Naive B cell (primary cell): Measurements from ENCODE around the gene CHRM2. TPM values are rescaled to one million over a fixed set of nuclear protein-coding genes. Genes with fewer than 3 reads are reported as not detected.
"Not testable (repeated sequence)": the region's sequence is repeated elsewhere in the genome, so short reads cannot be mapped to it uniquely, and the experiment has no call there.

Experiments
- ATAC-seq, 2 donors: fragments of 150-1000 bp; cut with Tn5 transposase; 2 replicates each; pipeline ENCODE4 v1.10.0; 2021; ENCODE audit warnings: low read depth in 2 of 2, mild to moderate bottlenecking in 2 of 2, moderate library complexity in 2 of 2
- DNase-seq: peaks from one replicate; pipeline ENCODE4 v3.0.0; 2022
- H3K27ac Mint-ChIP-seq, 6 donors: one replicate each; pipeline ENCODE4 v1.8.0; 2020 to 2022; ENCODE audit warnings: mild to moderate bottlenecking in 6 of 6, mixed read lengths in 6 of 6, moderate library complexity in 5 of 6, inconsistent platforms in 2 of 6
- H3K27me3 Mint-ChIP-seq, 3 donors: one replicate each; pipeline ENCODE4 v1.8.0; 2021 to 2022; ENCODE audit warnings: mixed read lengths in 3 of 3, mild to moderate bottlenecking in 1 of 3
- H3K36me3 Mint-ChIP-seq, 2 donors: one replicate each; pipeline ENCODE4 v1.8.0; 2020 to 2022; ENCODE audit warnings: mixed read lengths in 2 of 2, inconsistent platforms in 1 of 2, mild to moderate bottlenecking in 1 of 2
- H3K4me1 Mint-ChIP-seq, 3 donors: one replicate each; pipeline ENCODE4 v1.8.0; 2020 to 2022; ENCODE audit warnings: mixed read lengths in 3 of 3, inconsistent platforms in 1 of 3, mild to moderate bottlenecking in 1 of 3, moderate library complexity in 1 of 3
- H3K4me3 Mint-ChIP-seq, 8 donors: one replicate each; pipeline ENCODE4 v1.8.0; 2020 to 2022; ENCODE audit warnings: mild to moderate bottlenecking in 8 of 8, mixed read lengths in 8 of 8, moderate library complexity in 8 of 8, inconsistent platforms in 2 of 8
- H3K9me3 Mint-ChIP-seq, 7 donors: one replicate each; pipeline ENCODE4 v1.8.0; 2020 to 2022; ENCODE audit warnings: mixed read lengths in 7 of 7, mild to moderate bottlenecking in 5 of 7, inconsistent platforms in 2 of 7, moderate library complexity in 1 of 7
- polyA plus RNA-seq, 6 donors: library from polyadenylated mRNA; unstranded; fragments of 300-500 nt; fragmentation: Illumina TruSeq; gene quantifications; one replicate each; pipeline ENCODE4 v1.2.3, GENCODE V29; 2021; ENCODE audit warnings: low read depth in 6 of 6

Gene CHRM2
- not detected for polyA plus RNA-seq

GRCh38 chr7:136868496-136869000 is at the start of gene CHRM2:
CHRM2 (plus strand) TSS chr7:136868652; CDS start chr7:137014866, 146,214 bp downstream.
- Mint-ChIP-seq H3K27ac (no peak within 1 kb of the TSS), H3K4me3 (no peak within 1 kb of the TSS), H3K4me1 (no peaks in the 10 kb centered on the region), H3K36me3 (peaks cover 0 to 13% of the 10 kb centered on the region in 2 donors), H3K9me3 (peaks cover 0 to 7% (median 0%) of the 10 kb centered on the region in 7 donors), H3K27me3 (peaks cover 34 to 54% (median 34%) of the 10 kb centered on the region in 3 donors)
- DNase-seq (no peak), ATAC-seq (no peak)

GRCh38 chr7:136831398-136831797 is 37.1 kb upstream of the CHRM2 start:
- not testable (repeated sequence) for H3K36me3 Mint-ChIP-seq, H3K27me3 Mint-ChIP-seq, H3K4me1 Mint-ChIP-seq, H3K4me3 Mint-ChIP-seq, ATAC-seq, DNase-seq, H3K9me3 Mint-ChIP-seq
- peak overlapping the region in 1 of 6 donors; percentile 44 for H3K27ac Mint-ChIP-seq

- Mint-ChIP-seq H3K4me3 (peak overlapping the region in 1 of 8 donors; percentile 66), H3K4me1 (no peaks in the 10 kb centered on the region), H3K27ac (peak overlapping the region in 1 of 6 donors; percentile 59), H3K9me3 (peaks cover 0 to 9% (median 5%) of the 10 kb centered on the region in 7 donors), H3K36me3 (no peaks in the 10 kb centered on the region), H3K27me3 (no peaks in the 10 kb centered on the region)
- ATAC-seq (no peak), DNase-seq (no peak)
These were observed 22.5 kb upstream of the CHRM2 start for GRCh38 chr7:136845899-136846465.

GRCh38 chr7:136847858-136848257 is 20.6 kb upstream of the CHRM2 start:
- DNase-seq (no peak), ATAC-seq (no peak)
- H3K4me3 Mint-ChIP-seq = no peak overlapping the region
- H3K27ac Mint-ChIP-seq = no peak overlapping the region
- H3K4me1 Mint-ChIP-seq = no peaks in the 10 kb centered on the region
- H3K36me3 Mint-ChIP-seq = no peaks in the 10 kb centered on the region
- H3K9me3 Mint-ChIP-seq = peaks cover 0 to 10% (median 2%) of the 10 kb centered on the region in 7 donors
- no peaks in the 10 kb centered on the region for H3K27me3 Mint-ChIP-seq

- H3K4me1 Mint-ChIP-seq = no peaks in the 10 kb centered on the region
- no peak for ATAC-seq
- DNase-seq = no peak
These were observed 14.8 kb upstream of the CHRM2 start for GRCh38 chr7:136853654-136854053.

GRCh38 chr7:136857573-136857972 is 10.9 kb upstream of the CHRM2 start:
- Mint-ChIP-seq H3K4me1 (no peaks in the 10 kb centered on the region), H3K27ac (no peak overlapping the region), H3K4me3 (no peak overlapping the region), H3K27me3 (no peaks in the 10 kb centered on the region), H3K36me3 (no peaks in the 10 kb centered on the region), H3K9me3 (peaks cover 0 to 12% (median 2%) of the 10 kb centered on the region in 7 donors)
- DNase-seq (no peak), ATAC-seq (no peak)

More at GRCh38 chr7:136853654-136854053, 14.8 kb upstream of the CHRM2 start:
- Mint-ChIP-seq H3K27me3 (no peaks in the 10 kb centered on the region), H3K9me3 (peaks cover 0 to 17% (median 2%) of the 10 kb centered on the region in 7 donors), H3K27ac (no peak overlapping the region), H3K4me3 (no peak overlapping the region), H3K36me3 (no peaks in the 10 kb centered on the region)

GRCh38 chr7:136859803-136860202 is 8.6 kb upstream of the CHRM2 start:
- H3K9me3 Mint-ChIP-seq = peaks cover 0 to 9% (median 2%) of the 10 kb centered on the region in 7 donors
- no peak overlapping the region for H3K4me3 Mint-ChIP-seq
- H3K27me3 Mint-ChIP-seq = no peaks in the 10 kb centered on the region
- H3K36me3 Mint-ChIP-seq = no peaks in the 10 kb centered on the region
- DNase-seq (no peak), ATAC-seq (no peak)
- H3K4me1 Mint-ChIP-seq = no peaks in the 10 kb centered on the region
- H3K27ac Mint-ChIP-seq = no peak overlapping the region

DNA sequence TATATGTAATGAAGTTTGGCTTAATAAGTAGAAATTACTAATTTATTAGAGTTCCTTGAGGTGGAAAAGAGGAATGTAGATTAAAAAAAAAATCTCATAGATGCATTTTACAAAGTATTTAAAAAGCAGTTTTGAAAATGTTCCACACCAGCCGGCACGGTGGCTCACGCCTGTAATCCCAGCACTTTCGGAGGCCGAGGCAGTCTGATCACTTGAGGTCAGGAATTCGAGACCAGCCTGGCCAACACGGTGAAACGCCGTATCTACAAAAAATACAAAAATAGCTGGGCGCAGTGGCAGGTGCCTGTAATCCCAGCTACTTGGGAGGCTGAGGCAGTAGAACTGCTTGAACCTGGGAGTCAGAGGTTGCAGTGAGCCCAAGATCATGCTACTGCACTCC is 3.2 kb upstream of the CHRM2 start:
- no peak overlapping the region for H3K27ac Mint-ChIP-seq

DNA sequence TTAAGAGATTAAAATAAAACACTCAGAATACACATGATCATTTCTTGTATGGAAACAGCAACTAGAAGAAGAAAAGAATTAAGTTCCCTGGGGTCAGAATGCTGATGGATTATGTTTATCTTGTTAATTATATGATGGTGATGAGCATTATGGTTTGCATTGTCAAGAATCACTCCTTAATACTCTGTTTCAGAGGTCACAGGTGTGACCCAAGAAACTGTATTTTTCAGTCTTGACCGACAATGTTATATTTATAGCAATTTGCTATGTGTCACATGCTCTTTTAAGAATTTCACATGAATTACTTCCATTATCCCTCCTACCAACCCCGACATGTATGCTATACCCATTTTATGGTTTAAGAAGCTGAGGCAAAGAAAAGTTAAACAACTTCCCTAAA is 2.7 kb upstream of the CHRM2 start:
- ATAC-seq (no peak), DNase-seq (no peak)
- no peak overlapping the region for H3K4me3 Mint-ChIP-seq
- peaks cover 15 to 35% (median 21%) of the 10 kb centered on the region in 3 donors for H3K27me3 Mint-ChIP-seq
- no peaks in the 10 kb centered on the region for H3K9me3 Mint-ChIP-seq
- H3K36me3 Mint-ChIP-seq = peaks cover 0 to 13% of the 10 kb centered on the region in 2 donors
- H3K27ac Mint-ChIP-seq = no peak overlapping the region
- H3K4me1 Mint-ChIP-seq = no peaks in the 10 kb centered on the region

More for the DNA sequence above, 3.2 kb upstream of the CHRM2 start:
- H3K4me1 Mint-ChIP-seq = no peaks in the 10 kb centered on the region
- DNase-seq (no peak), ATAC-seq (no peak)
- peaks cover 0 to 7% of the 10 kb centered on the region in 2 donors for H3K36me3 Mint-ChIP-seq
- no peaks in the 10 kb centered on the region for H3K9me3 Mint-ChIP-seq
- H3K4me3 Mint-ChIP-seq = no peak overlapping the region
- H3K27me3 Mint-ChIP-seq = peaks cover 10 to 30% (median 16%) of the 10 kb centered on the region in 3 donors

DNA sequence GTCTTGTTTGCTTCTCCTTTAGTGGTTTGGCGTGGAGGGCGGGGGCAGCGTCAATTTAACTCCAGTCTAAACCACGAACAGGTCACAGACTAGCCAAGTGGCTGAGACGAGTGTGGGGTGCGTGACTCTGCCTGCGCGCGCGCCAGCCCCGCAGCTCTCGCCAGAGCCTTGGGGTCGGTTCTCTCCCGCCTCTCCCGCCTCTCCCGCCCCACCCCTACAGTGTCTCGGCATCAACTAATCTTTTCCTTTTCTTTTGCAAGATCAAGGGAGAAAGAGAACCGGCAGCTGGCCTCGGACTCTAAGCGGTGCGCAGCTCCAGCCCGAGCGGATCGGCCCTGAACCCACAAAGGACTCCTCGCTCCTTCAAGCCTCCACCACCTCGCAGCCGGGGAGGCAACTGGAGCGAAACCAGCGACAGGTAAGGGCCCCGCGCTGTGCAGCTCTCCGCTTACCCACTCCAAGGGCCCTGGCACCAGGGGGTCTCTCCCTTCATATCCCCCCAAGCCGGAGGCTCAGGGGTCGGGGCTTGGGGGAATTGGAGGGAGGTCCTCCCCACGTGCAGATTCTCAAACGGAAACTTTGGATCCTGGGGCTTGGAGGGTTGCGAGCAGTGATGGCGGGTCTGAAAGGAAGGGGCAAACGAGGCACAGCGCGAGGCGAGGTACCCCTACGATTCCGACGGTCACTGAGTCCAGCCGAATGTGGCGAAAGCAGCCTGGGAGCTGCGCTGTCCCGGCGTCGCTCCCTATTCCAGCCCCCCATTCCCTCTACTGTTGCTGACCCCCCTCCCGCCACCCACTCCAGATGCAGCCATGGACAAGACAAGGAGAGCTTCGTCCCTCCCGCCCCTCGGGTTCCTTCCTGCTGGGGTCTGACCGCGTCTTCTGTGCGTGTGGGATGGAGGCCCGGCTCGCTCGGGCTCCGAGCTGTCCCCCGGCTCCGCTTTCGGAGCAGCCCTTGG is 829 bp downstream of the CHRM2 start:
- DNase-seq = no peak
- Mint-ChIP-seq H3K4me1 (no peaks in the 10 kb centered on the region), H3K36me3 (peaks cover 0 to 13% of the 10 kb centered on the region in 2 donors), H3K9me3 (peaks cover 0 to 7% (median 0%) of the 10 kb centered on the region in 7 donors), H3K27me3 (peaks cover 34 to 54% (median 36%) of the 10 kb centered on the region in 3 donors), H3K27ac (no peak overlapping the region), H3K4me3 (no peak overlapping the region)
- no peak for ATAC-seq

GRCh38 chr7:136869991-136870865 is 1.8 kb downstream of the CHRM2 start:
- Mint-ChIP-seq H3K27ac (no peak overlapping the region), H3K9me3 (peaks cover 0 to 7% (median 0%) of the 10 kb centered on the region in 7 donors), H3K27me3 (peaks cover 34 to 54% (median 36%) of the 10 kb centered on the region in 3 donors), H3K36me3 (peaks cover 0 to 13% of the 10 kb centered on the region in 2 donors), H3K4me1 (no peaks in the 10 kb centered on the region), H3K4me3 (peak overlapping the region in 1 of 8 donors; percentile 35)
- ATAC-seq (no peak), DNase-seq (no peak)

- H3K27ac Mint-ChIP-seq = no peak overlapping the region
- no peaks in the 10 kb centered on the region for H3K4me1 Mint-ChIP-seq
- H3K27me3 Mint-ChIP-seq = peaks cover 34 to 54% (median 36%) of the 10 kb centered on the region in 3 donors
- no peak for ATAC-seq
- H3K9me3 Mint-ChIP-seq = peaks cover 0 to 7% (median 0%) of the 10 kb centered on the region in 7 donors
- no peak for DNase-seq
- H3K4me3 Mint-ChIP-seq = peak overlapping the region in 1 of 8 donors; percentile 29
- H3K36me3 Mint-ChIP-seq = peaks cover 0 to 13% of the 10 kb centered on the region in 2 donors
These were observed 2.5 kb downstream of the CHRM2 start for GRCh38 chr7:136870866-136871487.
